Anterior cingulate cortex (tissue), 58 donors: ENCODE data around the gene DRGX.

Experiments
- DNase-seq, 58 donors: peaks; one replicate each; lab custom pipeline; 2025; lab: John Stamatoyannopoulos, UW

DRGX gene

DNA sequence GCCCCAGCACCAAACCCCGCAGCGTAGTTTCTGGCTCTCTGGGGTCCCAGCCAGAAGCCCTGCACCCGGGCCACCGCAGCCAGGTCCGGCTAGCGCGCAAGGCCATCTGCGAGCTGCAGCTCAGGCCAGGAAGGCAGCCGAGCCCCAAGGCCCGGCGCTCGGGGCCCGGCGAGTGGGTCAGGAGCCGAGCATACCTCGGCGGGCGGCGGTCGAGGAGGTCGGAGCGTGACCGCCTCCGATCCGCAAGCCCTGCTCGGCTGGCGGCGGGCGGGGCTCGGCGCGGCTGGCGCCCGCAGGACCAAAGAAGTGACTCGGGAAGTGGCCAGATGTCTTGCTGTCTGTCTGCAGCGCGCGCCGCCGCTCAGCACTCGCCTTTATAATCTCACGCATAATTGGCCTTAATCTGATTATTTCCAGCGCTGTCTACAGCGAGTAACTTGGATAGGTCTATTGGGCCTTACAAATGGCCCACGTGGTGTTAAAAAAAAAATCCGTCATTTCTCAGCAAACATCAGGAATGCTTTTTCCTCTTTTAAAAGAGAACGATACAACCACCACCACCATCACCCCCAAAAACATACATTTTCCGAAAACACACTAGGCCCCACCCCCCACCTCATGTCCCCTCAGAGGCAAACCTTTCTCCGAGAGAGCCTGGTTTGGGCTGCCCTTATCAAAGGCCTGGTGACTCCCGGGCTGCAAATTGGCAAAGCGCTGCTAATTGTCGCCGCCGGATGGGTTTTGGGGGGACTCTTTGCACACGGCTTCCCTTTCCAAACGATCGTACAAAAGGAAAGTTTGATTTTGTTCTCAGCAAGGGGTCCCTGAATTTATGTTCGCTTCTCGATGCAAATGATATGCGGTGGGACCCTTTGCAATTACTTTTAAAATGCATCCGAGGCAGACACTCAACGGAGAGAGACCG, at the start of gene DRGX:
TSS of gene DRGX (minus strand) at position 349 of the 925 bp plus-strand sequence. CDS start 649 bp downstream, outside the sequence.
- no peak for DNase-seq

DNA sequence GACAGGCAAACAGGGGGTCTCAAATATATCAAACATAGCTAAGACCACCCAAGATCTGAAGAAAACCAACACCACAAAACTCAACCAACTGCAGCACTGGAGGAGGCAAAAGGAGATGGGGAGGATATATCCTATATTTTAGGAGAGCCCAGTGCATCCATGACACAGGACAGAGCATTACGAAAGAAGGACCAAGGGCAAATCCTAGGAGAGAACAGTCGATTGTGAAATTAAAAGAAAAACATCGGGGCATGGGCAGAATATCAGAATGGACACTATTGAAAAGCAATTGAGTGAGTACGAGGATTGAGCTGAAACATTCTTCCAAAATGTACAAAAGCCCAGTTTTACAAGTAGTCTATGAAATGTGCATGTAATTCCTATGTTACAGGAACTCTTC, 48.5 kb upstream of the DRGX start:
- no peak for DNase-seq

- DNase-seq: no peak
Measured at GRCh38 chr10:49442863-49443262, 47.0 kb upstream of the DRGX start.

DNA sequence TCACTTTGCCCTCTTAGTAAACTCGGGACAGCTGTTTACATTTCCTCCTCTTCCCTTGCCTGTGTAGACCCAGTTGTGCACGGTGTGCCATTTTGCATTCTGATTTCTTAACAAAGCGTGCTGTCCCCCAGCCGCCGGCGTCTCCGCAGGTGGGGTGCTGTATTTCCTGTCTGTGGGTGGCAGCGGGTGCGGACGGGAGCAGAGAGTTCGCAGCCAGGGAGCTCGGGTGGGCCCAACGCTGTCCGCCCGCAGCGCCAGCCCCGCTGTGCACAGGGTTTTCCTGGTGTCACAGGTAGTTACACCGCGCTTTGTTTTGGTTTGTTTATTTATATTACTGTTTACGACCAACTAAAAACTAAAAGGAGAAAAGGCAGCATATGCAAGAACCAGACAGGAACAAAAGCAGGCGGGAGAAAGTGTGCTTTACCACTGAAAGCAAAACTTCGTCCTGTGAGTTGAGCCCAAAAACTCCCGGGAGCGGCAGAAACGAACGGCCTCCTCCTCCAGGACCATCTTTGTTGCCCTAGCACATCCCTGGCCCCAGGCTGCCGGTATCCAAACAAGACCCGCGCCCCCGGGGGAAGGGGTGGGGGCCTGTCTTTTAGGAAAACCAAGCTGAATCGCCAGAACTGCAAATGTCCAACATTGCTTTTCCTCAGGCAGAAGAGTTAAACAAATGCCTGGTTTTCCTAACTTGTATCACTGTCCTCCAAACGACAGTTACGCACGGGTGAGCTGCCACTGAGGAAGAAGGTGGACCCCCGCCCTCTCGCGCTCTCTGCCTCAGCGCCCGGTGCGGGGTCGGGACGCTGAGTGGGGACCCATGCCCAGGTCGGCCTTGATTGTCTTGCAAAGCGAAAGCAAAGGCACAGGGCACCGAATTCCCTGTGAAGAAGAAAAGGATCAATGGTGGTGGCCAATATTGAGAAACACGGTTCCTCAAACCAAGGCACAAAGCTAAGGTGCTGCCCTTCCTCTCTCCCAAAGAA, 45.9 kb upstream of the DRGX start:
- no peak for DNase-seq

- DNase-seq: no peak
Measured at GRCh38 chr10:49435225-49435624, 39.3 kb upstream of the DRGX start.

GRCh38 chr10:49433069-49433468, 37.2 kb upstream of the DRGX start:
- DNase-seq: no peak

- DNase-seq: no peak
Measured at GRCh38 chr10:49431426-49431825, 35.5 kb upstream of the DRGX start.

DNA sequence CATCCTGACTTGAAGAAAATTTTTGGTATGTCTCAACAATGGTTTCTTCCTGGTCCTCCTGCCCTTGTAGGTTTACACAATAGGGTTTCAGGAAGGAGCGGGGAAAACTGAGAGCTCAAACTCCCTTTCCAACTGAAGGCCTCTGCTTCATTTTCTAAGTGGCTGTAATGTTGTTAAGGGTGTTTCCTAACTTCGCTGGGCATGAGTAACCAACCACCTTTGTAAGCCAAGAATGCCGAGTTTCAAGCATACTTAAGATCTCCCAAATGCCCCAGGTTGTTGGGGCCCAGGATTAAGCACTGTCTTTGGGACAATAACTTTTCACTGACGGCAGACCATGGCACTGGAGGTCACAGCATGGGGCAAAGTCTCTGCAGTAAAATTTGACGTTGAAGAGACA, 33.6 kb upstream of the DRGX start:
- DNase-seq: no peak

GRCh38 chr10:49426490-49427360, 30.8 kb upstream of the DRGX start:
- no peak for DNase-seq

- DNase-seq: no peak
Measured at GRCh38 chr10:49419005-49419404, 23.1 kb upstream of the DRGX start.

DNA sequence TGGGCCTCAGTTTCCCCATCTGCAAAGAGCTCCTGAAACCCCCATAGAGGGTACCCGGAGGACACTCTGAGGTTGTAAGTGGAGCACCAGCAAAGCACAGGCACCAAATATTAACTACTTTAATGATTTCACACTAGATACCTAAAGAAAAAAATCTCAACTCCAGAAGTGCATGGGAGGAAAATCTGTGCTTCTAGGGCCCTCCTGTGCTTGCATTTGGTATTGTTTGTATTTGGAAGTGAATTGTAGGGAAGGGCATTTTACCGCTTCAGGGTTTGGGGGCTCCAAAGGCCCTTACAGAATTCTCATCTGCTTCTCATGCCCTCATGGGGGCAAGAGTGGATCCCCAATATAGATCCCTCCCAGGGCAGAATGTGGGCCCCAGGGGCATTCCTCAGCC, 22.4 kb upstream of the DRGX start:
- no peak for DNase-seq

DNA sequence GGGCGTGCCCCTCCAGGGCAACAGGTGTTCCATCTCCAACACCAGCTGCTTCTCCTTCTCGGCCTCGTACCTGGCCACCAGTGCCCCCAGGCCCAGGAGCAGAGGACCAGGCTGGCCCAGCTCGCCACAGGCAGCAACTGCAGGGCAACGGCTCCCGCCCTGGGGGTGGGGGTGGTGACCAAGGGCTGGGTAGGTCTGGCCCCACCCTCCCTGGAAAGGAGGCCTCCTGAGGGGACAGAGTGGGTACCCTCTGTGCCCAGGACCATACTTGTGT, 22.1 kb upstream of the DRGX start:
- no peak for DNase-seq

DNA sequence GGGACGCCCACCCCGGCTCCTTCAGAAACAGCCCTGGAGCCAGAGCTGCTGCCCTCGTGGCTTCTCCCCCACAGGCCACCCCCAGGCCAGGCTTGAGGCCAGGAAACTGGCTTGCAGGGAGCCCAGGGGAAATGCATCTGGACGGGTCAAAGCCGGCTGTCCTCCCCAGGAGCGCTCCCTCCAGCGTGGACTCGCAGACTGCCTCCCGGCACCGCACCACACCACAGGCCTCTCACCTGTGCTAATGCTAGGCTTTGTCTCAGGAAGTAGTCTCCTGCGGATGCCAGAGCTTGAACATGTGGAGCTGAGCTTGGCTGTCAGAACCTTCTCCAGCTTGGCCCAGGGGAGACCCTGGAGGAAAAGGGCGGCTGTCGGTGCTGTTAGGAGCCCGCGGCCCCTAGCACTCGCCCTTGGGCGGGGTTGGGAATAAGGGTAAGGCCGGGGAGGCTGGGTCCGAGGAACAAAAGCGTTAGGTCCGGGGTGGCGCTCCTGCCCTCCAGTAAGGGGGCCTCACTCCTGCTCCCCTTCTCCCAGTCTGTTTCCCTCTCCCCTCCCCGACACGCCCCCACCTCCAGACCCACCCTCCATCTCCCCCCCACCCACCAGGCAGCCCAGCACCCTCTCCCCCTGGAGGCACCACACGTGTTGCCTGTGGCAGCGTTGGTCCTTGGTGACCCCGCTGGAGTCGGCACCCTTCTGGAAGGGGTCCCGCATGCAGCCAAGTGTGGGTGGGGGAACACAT, 21.6 kb upstream of the DRGX start:
- DNase-seq: no peak

DNA sequence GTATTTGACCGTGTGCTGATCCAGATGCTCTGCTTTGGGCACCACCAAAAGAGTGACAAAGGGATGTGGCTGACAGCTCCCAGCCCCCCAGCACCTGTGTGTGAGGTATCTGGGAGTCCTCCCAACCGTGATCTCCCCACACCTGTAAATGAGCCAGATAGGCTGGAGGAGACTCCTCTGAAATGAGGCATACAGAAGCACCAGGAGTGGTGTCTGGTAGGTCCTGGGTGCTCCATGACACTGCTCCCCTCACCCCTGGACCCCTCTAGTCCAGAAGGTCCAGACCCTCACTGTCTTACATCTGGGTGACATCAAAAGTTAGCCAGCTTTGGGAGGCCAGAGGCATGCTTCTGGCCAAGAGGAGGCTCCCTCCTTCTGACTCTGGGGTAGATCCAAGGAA, 20.0 kb upstream of the DRGX start:
- no peak for DNase-seq

DNA sequence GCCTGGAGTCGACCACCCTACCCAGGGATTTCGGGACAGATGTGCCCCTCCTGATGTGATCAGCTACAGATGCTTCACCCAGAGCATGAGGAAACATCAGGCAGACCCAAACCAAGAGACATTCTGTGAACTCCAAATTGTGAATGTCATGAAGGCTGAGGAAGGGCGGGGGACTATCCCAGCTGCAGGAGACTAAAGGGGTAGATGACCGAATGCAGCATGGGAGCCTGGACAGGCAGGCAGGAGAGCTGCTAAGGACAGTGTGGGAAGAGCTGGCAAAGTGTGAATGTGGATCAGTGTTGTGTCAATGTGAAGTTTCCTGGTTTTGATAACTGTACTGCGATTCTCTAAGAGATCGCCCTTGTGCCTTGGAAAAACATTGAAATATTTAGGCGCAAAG, 19.2 kb upstream of the DRGX start:
- no peak for DNase-seq

DNA sequence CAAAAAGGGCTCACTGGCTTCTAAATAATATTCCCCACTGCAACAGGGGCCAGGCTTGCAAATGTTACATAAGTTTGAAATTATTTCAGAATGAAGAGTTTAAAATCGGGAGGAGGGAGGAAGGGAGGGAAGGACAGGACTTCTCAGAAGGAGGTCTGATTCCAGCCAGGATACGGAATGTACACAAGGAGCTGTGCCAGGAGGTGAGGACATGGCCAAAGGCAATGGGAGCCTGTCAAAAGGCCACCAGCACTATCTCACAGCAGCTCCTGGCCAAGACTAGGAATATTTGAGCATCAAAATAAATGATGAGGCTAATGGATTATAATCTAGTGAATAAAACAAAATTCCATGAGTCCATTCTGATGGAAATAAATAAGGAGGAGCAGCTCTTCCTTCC, 18.6 kb upstream of the DRGX start:
- no peak for DNase-seq

GRCh38 chr10:49412571-49412970, 16.7 kb upstream of the DRGX start:
- DNase-seq: no peak

DNA sequence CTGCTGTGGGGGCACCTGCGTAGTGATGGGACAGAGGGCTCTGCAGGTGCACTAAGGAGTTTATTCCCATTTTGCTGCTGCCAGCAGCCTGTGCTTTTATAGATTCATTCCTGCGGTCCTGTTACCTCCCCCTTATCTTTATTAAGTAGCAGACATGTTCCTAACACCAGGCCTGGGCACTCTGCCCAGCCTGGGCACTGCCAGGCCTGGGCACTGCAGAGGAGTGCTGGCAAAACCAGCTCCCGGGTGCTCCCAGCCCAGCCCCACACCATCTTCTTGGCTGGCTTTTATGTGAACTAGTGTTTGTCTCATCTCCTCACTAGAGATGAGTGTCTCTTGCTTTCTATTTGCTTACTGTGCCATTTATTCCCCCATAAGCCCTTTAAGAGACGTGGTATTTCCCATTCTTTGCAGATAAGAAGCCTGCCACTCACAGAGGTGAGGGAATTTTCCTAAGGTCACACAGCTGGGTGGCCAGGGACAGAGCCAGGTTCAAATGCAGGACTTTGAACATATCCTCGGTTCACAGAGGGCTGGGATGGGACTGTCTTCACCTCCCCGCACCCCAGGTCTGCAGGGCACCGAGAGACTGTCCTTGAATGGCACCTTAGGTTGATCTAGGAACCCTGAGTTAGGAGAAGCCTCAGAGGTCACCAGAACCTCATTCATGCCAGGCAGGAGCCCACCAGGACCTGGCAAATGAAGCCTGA, 14.6 kb upstream of the DRGX start:
- no peak for DNase-seq

DNA sequence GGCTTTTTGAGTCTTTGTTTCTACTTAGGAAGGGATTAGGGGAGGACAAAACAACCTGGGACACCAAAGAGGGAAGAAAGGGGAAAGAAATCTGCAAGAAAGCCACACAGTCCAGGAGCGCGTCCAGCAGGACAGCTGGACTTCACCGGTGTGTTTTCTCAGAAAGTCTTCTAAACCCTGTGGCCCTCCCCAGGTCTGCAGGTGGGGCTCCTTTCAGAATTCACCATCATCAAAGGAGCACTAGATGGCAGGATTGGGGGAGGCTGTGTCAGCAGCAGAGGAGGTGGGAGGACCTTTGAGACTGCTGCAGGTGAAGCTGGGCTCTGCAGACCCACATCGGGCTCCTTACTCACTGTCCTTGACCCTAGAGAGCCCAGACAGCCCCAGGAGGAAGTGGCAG, 13.9 kb upstream of the DRGX start:
- DNase-seq: no peak
